H9 (cell line): ENCODE data around the gene ARHGAP26. TPM values are rescaled to one million over a fixed set of nuclear protein-coding genes. Genes with fewer than 3 reads are reported as not detected.

Experiments
- DNase-seq: peaks from one replicate; pipeline ENCODE4 v3.0.0-alpha.2; 2017
- H2AFZ ChIP-seq: one replicate; pipeline ENCODE4 v1.6.1; 2013; ENCODE audit warnings: mild to moderate bottlenecking, low read length, control low read depth, moderate library complexity
- H2AK5ac ChIP-seq: 2 replicates; pipeline ENCODE4 v1.6.1; 2013; ENCODE audit warnings: low read length, control low read depth, mixed read lengths; ENCODE audit not compliant: insufficient read length
- H2BK120ac ChIP-seq: one replicate; pipeline ENCODE4 v1.6.1; 2013; ENCODE audit warnings: low read depth, mild to moderate bottlenecking, low read length, control low read depth, inconsistent platforms; ENCODE audit not compliant: poor library complexity, severe bottlenecking
- H2BK12ac ChIP-seq: 2 replicates; pipeline ENCODE4 v1.6.1; 2013; ENCODE audit warnings: low read length, control low read depth, mixed read lengths, low read depth; ENCODE audit not compliant: insufficient read length
- H2BK15ac ChIP-seq: 2 replicates; pipeline ENCODE4 v1.6.1; 2013; ENCODE audit warnings: low read depth, low read length, control low read depth
- H2BK20ac ChIP-seq: one replicate; pipeline ENCODE4 v1.6.1; 2013; ENCODE audit warnings: low read depth, mild to moderate bottlenecking, low read length, control low read depth, inconsistent platforms; ENCODE audit not compliant: poor library complexity, severe bottlenecking
- H2BK5ac ChIP-seq: 2 replicates; pipeline ENCODE4 v1.6.1; 2013; ENCODE audit warnings: low read length, control low read depth, mixed read lengths; ENCODE audit not compliant: insufficient read length
- H3K14ac ChIP-seq: 2 replicates; pipeline ENCODE4 v1.6.1; 2013; ENCODE audit warnings: low read length, control low read depth; ENCODE audit not compliant: insufficient read depth
- H3K18ac ChIP-seq: 2 replicates; pipeline ENCODE4 v1.6.1; 2013; ENCODE audit warnings: low read depth, mild to moderate bottlenecking, mixed read lengths, low read length, control low read depth; ENCODE audit not compliant: insufficient read length
- H3K23ac ChIP-seq: 2 replicates; pipeline ENCODE4 v1.6.1; 2013; ENCODE audit warnings: low read length, control low read depth, mixed read lengths, low read depth; ENCODE audit not compliant: insufficient read length
- H3K23me2 ChIP-seq: 2 replicates; pipeline ENCODE4 v1.6.1; 2013; ENCODE audit warnings: low read depth, mild to moderate bottlenecking, mixed read lengths, low read length, control low read depth; ENCODE audit not compliant: insufficient read length, poor library complexity, severe bottlenecking
- H3K27ac ChIP-seq: 2 replicates; pipeline ENCODE4 v1.5.1; 2013; ENCODE audit warnings: low read length, control low read depth, mixed read lengths, low read depth; ENCODE audit not compliant: insufficient read length
- H3K27me3 ChIP-seq: 2 replicates; pipeline ENCODE4 v1.6.1; 2013; ENCODE audit warnings: low read length, control low read depth, inconsistent platforms; ENCODE audit not compliant: insufficient read depth
- H3K4ac ChIP-seq: 2 replicates; pipeline ENCODE4 v1.6.1; 2013; ENCODE audit warnings: low read depth, mild to moderate bottlenecking, control low read depth, inconsistent platforms, low read length, moderate library complexity
- H3K4me1 ChIP-seq: 2 replicates; pipeline ENCODE4 v1.6.1; 2013; ENCODE audit warnings: low read length, control low read depth, inconsistent platforms; ENCODE audit not compliant: insufficient read depth
- H3K4me2 ChIP-seq: 2 replicates; pipeline ENCODE4 v1.6.1; 2013; ENCODE audit warnings: low read length, control low read depth, mixed read lengths; ENCODE audit not compliant: insufficient read length, insufficient read depth
- H3K56ac ChIP-seq: 2 replicates; pipeline ENCODE4 v1.6.1; 2013; ENCODE audit warnings: low read depth, mild to moderate bottlenecking, mixed read lengths, low read length, control low read depth; ENCODE audit not compliant: insufficient read length
- H3K79me1 ChIP-seq: 2 replicates; pipeline ENCODE4 v1.6.1; 2013; ENCODE audit warnings: low read depth, mild to moderate bottlenecking, moderate library complexity, low read length, control low read depth, inconsistent platforms; ENCODE audit not compliant: insufficient read depth, poor library complexity, severe bottlenecking
- H3K79me2 ChIP-seq: 2 replicates; pipeline ENCODE4 v1.6.1; 2013; ENCODE audit warnings: low read length, control low read depth, inconsistent platforms; ENCODE audit not compliant: insufficient read depth
- H3K9ac ChIP-seq: 2 replicates; pipeline ENCODE4 v1.6.1; 2013; ENCODE audit warnings: low read length, control low read depth, mixed read lengths; ENCODE audit not compliant: insufficient read length; ENCODE audit errors: extremely low read depth
- H3K9me3 ChIP-seq: one replicate; pipeline ENCODE4 v1.6.1; 2013; ENCODE audit warnings: low read depth, low read length, inconsistent platforms; ENCODE audit not compliant: control insufficient read depth
- H3T11ph ChIP-seq: one replicate; pipeline ENCODE4 v1.6.1; 2013; ENCODE audit warnings: mild to moderate bottlenecking, low read length, control low read depth, inconsistent platforms
- H4K20me1 ChIP-seq: one replicate; pipeline ENCODE4 v1.6.1; 2013; ENCODE audit not compliant: control insufficient read depth, insufficient read length, insufficient read depth
- H4K5ac ChIP-seq: 2 replicates; pipeline ENCODE4 v1.6.1; 2013; ENCODE audit warnings: low read depth, mild to moderate bottlenecking, mixed read lengths, low read length, control low read depth; ENCODE audit not compliant: insufficient read length
- H4K8ac ChIP-seq: replicated peaks from 2 replicates; pipeline ENCODE4 v1.6.1; 2013; ENCODE audit warnings: low read length, control low read depth, mixed read lengths, low read depth; ENCODE audit not compliant: insufficient read length
- H4K91ac ChIP-seq: 2 replicates; pipeline ENCODE4 v1.6.1; 2013; ENCODE audit warnings: low read depth, mild to moderate bottlenecking, moderate library complexity, mixed read lengths, low read length, control low read depth; ENCODE audit not compliant: insufficient read length
- H3K27ac Mint-ChIP-seq, 3 experiments: 2 replicates in 2 of 3; 3 replicates in 1 of 3; pipeline ENCODE4 v1.8.0; 2020 to 2021; ENCODE audit warnings: mixed read lengths in 3 of 3, mild to moderate bottlenecking in 1 of 3, moderate library complexity in 1 of 3
- H3K27me3 Mint-ChIP-seq: 2 replicates; pipeline ENCODE4 v1.8.0; 2021; ENCODE audit warnings: low read depth, mild to moderate bottlenecking, moderate library complexity, mixed read lengths
- H3K36me3 Mint-ChIP-seq, 3 experiments: 2 replicates in 2 of 3; 3 replicates in 1 of 3; pipeline ENCODE4 v1.8.0; 2020 to 2021; ENCODE audit warnings: low read depth in 3 of 3, mixed read lengths in 3 of 3; ENCODE audit not compliant: insufficient read depth in 1 of 3
- H3K4me1 Mint-ChIP-seq, 2 experiments: 2 replicates each; pipeline ENCODE4 v1.8.0; 2020; ENCODE audit warnings: mixed read lengths in 2 of 2
- H3K4me3 Mint-ChIP-seq, 2 experiments: 2 replicates in 1 of 2; 3 replicates in 1 of 2; pipeline ENCODE4 v1.8.0; 2020 to 2021; ENCODE audit warnings: mild to moderate bottlenecking in 2 of 2, mixed read lengths in 2 of 2, moderate library complexity in 1 of 2
- H3K9me3 Mint-ChIP-seq, 2 experiments: 2 replicates in 1 of 2; 3 replicates in 1 of 2; pipeline ENCODE4 v1.8.0; 2020; ENCODE audit warnings: mild to moderate bottlenecking in 2 of 2, mixed read lengths in 2 of 2, moderate library complexity in 1 of 2
- WGBS: extraction: QIAGEN DNeasy Blood & Tissue Kit; methylation state at CpG from one replicate; pipeline ENCODE4 v1.1.7; 2013; ENCODE audit warnings: missing lambda C conversion rate, low lambda C conversion rate, mixed read lengths; ENCODE audit not compliant: insufficient read length; ENCODE audit errors: extremely low coverage; 5-methylcytosine and 5-hydroxymethylcytosine counted together
- total RNA-seq: library from RNA; stranded (reverse); gene quantifications from 2 replicates; pipeline ENCODE4 v1.2.1, GENCODE V29; 2021
- TF ChIP-seq, protein P1 (sequence below): fragments of 200-600 bp; sonication (generic); conservative IDR thresholded peaks from 3 replicates; pipeline ENCODE4 v1.8.0; 2021; ENCODE audit warnings: antibody characterized with exemption, mild to moderate bottlenecking

The ARHGAP26 gene
- total RNA-seq, 1 experiment from 2014 or later = 13.8 TPM

DNA sequence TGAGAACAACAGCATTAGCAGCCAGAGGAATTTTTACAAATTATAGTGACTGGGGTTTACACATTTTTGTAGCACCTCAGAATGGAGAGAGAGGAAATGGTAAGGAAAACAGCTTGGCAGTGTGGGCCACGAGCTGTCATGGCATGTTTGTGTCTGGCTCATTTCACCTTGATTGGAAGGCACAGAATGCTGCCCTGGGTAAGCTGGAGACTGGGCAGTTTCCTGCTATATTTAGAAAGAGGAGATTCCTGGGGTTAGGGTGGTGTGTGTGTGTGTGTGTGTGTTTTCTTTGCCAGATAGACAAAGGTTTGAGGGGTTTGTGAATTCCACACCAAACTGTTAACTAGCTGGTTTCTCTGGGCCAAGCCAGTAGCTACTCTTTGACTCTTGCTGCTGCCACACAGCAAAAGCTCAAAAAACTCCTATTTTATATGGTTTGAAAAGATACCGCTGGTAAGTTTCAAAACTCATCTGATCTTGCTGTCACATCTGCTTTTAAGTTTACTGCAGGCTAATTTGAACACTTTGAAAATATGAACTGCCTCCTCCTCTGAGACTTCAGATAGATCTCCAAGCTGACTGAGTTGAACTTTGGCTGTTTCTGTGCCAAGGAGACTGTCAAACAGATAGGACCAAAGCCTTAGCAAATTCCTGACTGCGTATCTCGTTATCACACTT, 9.1 kb downstream of the ARHGAP26 start:
- Histone ChIP-seq H3K27ac (no peak overlapping the region), H3T11ph (no peak overlapping the region), H3K79me2 (peaks cover 6% of the 10 kb centered on the region; the same call in 1 of the 2 replicates), H2BK15ac (no peak overlapping the region), H4K20me1 (no peaks in the 10 kb centered on the region), H3K18ac (no peak overlapping the region), H3K79me1 (no peaks in the 10 kb centered on the region), H3K23ac (no peak overlapping the region), H3K9me3 (no peaks in the 10 kb centered on the region), H3K4ac (no peak overlapping the region), H3K23me2 (no peaks in the 10 kb centered on the region), H3K14ac (no peak overlapping the region), H3K27me3 (no peaks in the 10 kb centered on the region), H4K8ac (no peak overlapping the region), H3K56ac (no peak overlapping the region), H2BK12ac (no peak overlapping the region), H2BK120ac (no peak overlapping the region), H2AK5ac (no peak overlapping the region), H2BK5ac (no peak overlapping the region), H3K9ac (no peak overlapping the region), H4K91ac (no peak overlapping the region), H3K4me1 (peaks cover 5% of the 10 kb centered on the region), H2AFZ (no peak overlapping the region), H2BK20ac (no peak overlapping the region), H3K4me2 (no peak overlapping the region), H4K5ac (no peak overlapping the region)
- Mint-ChIP-seq H3K4me1 (peaks cover 34 to 42% of the 10 kb centered on the region in 2 experiments), H3K27me3 (no peaks in the 10 kb centered on the region), H3K27ac (peak overlapping the region in 1 of 3 experiments; percentile 22; a peak in 1 of 7 replicates), H3K36me3 (no peaks in the 10 kb centered on the region), H3K4me3 (no peak overlapping the region), H3K9me3 (no peaks in the 10 kb centered on the region)
- DNase-seq = no peak
- no CpG with 5 or more reads among the region's 4 CpGs for WGBS
- TF ChIP-seq, protein P1, sequence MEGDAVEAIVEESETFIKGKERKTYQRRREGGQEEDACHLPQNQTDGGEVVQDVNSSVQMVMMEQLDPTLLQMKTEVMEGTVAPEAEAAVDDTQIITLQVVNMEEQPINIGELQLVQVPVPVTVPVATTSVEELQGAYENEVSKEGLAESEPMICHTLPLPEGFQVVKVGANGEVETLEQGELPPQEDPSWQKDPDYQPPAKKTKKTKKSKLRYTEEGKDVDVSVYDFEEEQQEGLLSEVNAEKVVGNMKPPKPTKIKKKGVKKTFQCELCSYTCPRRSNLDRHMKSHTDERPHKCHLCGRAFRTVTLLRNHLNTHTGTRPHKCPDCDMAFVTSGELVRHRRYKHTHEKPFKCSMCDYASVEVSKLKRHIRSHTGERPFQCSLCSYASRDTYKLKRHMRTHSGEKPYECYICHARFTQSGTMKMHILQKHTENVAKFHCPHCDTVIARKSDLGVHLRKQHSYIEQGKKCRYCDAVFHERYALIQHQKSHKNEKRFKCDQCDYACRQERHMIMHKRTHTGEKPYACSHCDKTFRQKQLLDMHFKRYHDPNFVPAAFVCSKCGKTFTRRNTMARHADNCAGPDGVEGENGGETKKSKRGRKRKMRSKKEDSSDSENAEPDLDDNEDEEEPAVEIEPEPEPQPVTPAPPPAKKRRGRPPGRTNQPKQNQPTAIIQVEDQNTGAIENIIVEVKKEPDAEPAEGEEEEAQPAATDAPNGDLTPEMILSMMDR = no peak
